Retina (tissue), 1 donor: ENCODE results near the gene RNF168.
"Not testable (repeated sequence)": the region's sequence is repeated elsewhere in the genome, so short reads cannot be mapped to it uniquely, and the experiment has no call there.

Experiments
- DNase-seq: peaks from one replicate; pipeline ENCODE4 v3.0.0-alpha.2; 2016

RNF168 gene

DNA sequence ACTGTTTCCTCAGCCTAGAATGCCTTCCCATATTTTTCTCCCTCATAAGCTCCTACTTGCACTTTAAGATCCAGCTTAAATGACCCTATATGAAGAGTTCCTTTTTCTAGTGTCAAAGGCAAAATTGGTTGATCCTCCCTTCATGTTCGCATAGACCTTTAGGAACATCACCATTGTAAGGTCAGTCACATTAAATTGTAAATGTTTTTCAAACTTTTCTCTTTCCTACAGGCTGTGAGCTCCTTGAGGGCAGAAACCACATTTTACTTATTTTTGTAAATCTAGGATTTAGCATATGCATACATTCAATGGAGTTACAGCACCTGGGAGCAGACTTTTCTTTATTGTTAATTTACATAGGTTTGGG, 10.8 kb upstream of the RNF168 start:
- no peak for DNase-seq

- no peak for DNase-seq
Measured at GRCh38 chr3:196513697-196514349, 10.3 kb upstream of the RNF168 start.

GRCh38 chr3:196511646-196512425, 8.3 kb upstream of the RNF168 start:
- DNase-seq = not testable (repeated sequence)

DNA sequence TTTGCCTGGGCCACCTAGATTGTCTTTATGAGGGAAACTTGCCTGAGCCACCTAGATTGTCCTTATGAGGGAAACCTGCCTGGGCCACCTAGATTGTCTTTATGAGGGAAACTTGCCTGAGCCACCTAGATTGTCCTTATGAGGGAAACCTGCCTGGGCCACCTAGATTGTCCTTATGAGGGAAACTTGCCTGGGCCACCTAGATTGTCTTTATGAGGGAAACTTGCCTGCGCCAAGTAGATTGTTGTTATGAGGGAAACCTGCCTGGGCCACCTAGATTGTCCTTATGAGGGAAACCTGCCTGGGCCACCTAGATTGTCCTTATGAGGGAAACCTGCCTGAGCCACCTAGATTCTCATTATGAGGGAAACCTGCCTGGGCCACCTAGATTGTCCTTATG, 7.5 kb upstream of the RNF168 start:
- DNase-seq = not testable (repeated sequence)

DNA sequence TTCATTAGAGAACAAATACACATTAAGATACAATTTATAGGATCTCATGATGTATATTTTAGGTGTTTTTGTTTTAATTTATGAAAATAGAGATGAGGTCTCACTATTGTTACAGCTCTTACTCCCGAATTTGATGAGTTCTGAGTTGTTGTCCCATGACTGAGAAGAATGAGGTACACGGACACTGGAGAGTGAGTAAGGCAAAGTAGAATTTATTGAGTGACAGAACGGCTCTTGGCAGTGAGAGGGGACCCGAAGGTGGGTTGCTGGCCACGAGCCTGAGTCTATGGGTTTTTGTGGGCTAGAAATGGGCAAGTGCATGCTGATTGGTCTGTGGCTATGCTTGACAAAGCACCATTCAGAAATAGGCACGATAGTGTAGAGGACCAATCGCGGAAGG, 3.1 kb upstream of the RNF168 start:
- DNase-seq = no peak

- no peak for DNase-seq
Measured at GRCh38 chr3:196504556-196504955, 988 bp upstream of the RNF168 start.

DNA sequence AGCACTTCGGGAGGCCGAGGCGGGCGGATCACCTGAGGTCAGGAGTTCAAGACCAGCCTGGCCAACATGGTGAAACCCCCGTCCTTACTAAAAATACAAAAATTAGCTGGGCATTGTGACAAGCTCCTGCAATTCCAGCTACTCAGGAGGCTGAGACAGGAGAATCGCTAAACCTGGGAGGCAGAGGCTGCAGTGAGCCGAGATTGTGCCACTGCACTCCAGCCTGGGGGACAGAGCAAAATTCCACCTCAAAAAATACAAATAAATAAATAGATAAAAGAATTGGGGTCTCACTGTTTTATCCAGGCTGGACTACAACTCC, 470 bp upstream of the RNF168 start:
- DNase-seq = not testable (repeated sequence)

DNA sequence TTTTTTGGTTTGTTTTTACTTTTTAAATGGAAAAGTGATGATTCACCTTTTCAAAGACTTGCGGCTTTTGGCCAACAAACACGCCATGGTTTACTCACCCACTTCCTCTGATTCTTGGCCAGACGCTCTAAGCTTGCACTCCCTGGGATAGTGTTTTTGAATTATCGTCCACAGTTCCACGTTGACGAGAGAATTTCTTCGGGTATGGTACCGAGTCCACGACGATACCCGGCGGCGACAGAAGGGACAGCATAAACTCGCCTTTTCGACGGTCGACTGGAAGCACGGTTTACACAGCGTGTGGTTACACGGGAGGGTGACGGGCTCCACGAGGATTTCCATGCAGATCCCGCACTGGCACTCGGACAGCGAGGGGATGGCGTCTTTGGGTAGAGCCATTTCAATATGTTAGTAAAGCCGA, 783 bp downstream of the RNF168 start:
- no peak for DNase-seq

DNA sequence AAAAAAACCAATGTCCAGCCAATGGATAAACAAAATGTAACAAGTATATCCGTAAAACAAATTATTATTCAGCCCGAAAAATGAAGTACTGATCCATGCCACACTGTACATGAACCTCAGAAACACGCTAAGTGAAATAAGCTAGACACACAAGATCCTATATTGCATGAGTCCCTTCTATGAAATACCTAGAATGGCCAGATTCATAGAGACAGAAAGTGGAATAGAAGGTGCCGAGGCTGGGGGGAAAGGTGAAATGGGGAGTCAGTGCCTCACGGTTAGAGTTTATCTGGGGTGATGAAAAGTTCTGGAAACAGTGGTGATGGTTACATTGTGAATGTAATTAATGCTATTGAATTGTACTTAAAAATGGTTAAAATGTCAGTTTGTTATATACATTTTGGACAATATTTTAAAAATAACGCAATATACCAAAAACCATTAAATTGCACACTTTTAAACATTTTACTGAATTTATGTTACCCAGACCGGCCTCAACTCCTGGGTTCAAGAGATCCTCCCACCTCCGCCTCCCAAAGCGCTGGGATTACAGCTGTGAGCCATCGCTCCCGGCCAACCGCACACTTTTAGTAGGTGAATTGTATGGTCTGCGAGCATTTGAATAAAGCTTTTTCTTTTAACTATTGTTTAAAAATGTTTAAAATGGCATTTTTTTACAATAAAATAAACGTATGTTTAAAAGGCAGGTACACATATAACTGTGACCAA, 2.1 kb downstream of the RNF168 start:
- DNase-seq = no peak

DNA sequence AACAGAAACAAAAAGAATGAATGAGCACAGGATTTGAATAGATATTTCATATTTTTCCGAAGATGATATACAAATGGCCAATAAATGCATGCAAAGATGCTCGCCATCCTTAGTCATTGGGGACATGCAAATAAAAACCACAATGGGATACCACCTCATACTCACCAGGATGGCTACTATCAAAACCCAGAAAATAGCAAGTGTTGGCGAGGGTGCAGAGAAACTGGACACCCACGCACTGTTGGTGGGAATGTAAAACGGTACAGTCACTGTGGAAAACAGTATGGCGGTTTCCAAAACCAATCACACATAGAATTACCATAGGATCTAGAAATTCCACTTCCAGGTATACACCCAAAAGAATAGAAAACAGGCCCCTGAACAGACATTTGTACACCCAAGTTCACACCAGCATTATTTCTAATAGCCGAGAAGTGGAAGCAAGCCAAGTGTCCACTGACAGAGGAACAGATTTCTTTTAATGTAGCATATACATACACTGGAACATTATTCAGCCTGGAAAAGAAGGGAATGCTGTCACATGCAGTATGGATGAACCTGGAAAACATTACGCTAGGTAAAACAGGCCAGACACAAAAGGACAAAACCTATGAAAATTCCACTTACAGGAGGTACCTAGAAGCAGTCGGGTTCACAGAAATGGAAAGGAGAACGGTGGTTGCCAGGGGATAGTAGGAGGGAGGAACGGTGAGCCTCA, 3.6 kb downstream of the RNF168 start:
- no peak for DNase-seq

- no peak for DNase-seq
Measured at GRCh38 chr3:196499061-196499460, 4.5 kb downstream of the RNF168 start.

- no peak for DNase-seq
Measured at GRCh38 chr3:196498297-196498696, 5.3 kb downstream of the RNF168 start.

DNA sequence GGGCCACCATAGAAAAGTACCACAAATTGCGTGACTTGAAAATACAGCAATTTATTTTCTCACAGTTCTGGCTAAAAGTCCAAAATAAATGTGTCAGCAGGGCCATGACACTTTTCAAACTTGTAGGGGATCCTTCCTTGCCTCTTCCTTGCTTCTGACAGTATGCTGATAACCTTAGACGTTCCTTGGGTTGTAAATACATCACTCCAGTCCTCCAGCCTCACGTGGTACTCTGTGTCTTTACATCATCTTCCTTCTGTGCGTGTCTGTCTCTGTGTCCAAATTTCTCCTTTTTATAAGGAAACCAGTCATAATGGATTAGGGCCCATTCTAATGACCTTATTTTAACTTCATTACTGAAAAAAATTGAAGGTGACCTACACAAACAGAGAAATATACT, 7.4 kb downstream of the RNF168 start:
- DNase-seq = no peak

- DNase-seq = no peak
Measured at GRCh38 chr3:196493292-196493691, 10.3 kb downstream of the RNF168 start.

DNA sequence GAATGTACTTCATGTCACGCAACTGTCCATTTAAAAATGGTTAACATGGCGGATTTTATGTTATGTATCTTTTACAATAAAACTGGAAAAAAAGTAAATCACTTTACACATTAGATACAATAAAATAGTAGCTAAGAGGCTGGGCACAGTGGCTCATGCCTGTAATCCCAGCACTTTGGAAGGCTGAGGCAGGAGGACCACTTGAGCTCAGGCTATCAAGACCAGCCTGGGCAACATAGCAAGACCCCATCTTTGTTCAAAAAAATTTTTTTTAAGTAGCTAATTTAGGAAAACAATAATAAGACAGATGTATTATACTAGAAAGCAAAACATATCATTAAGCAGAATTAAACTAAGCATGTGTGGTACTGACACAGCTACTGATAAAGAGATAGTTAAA, 11.5 kb downstream of the RNF168 start:
- DNase-seq = no peak

DNA sequence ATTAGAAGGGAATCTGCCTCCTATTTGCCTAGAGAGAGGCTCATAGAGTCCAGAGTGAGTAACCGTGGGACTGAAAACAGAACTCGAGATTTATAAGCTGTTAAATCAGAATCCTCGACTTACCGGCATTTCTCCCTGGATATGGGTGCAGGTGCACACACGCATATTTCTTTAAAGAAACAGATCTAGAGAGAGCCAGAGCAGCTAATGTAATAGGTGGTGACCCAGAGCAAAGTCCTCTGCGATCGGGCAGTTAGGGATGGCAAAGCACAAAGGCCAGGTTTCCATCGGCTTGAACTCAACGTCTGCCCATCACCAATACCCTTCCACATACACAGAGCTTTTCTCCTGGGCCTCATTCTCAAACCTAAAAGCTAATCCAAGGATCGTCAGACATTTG, 13.8 kb downstream of the RNF168 start:
- DNase-seq = no peak

GRCh38 chr3:196486263-196486662, 17.3 kb downstream of the RNF168 start:
- no peak for DNase-seq

- no peak for DNase-seq
Measured at GRCh38 chr3:196477678-196478077, 25.9 kb downstream of the RNF168 start.

- DNase-seq = no peak
Measured at GRCh38 chr3:196472286-196472685, 31.3 kb downstream of the RNF168 start.

GRCh38 chr3:196471551-196471950, 32.0 kb downstream of the RNF168 start:
- DNase-seq = no peak

DNA sequence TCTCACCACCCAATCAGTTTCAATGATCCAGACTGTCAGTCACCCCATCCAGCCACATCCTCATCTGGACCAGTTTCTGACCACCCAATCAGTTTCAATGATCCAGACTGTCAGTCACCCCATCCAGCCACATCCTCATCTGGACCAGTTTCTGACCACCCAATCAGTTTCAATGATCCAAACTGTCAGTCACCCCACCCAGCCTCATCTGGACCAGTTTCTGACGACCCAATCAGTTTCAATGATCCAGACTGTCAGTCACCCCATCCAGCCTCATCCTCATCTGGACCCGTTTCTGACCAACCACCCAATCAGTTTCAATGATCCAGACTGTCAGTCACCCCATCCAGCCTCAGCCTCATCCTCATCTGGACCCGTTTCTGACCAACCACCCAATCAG, 33.4 kb downstream of the RNF168 start:
- DNase-seq = not testable (repeated sequence)

- DNase-seq = no peak
Measured at GRCh38 chr3:196463804-196464203, 39.8 kb downstream of the RNF168 start.

DNA sequence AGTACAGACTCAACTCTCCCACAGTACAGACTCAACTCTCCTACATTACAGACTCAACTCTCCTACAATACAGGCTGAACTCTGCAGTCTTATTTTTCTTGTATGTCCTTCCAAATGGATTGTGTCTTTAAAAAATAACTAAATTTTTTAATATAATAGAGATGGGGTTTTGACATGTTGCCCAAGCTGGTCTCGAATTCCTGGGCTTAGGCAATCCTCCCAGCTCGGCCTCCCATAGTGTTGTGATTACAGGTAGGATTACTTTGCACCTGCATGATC, 40.2 kb downstream of the RNF168 start:
- DNase-seq = no peak
